SK-N-DZ (cell line): ENCODE measurements around the gene TIMM44.
"Not testable (repeated sequence)": the region's sequence is repeated elsewhere in the genome, so short reads cannot be mapped to it uniquely, and the experiment has no call there.

Experiments
- DNase-seq: peaks from one replicate; pipeline ENCODE4 v3.0.0-alpha.2; 2015; ENCODE audit warnings: low spot score

TIMM44 gene

DNA sequence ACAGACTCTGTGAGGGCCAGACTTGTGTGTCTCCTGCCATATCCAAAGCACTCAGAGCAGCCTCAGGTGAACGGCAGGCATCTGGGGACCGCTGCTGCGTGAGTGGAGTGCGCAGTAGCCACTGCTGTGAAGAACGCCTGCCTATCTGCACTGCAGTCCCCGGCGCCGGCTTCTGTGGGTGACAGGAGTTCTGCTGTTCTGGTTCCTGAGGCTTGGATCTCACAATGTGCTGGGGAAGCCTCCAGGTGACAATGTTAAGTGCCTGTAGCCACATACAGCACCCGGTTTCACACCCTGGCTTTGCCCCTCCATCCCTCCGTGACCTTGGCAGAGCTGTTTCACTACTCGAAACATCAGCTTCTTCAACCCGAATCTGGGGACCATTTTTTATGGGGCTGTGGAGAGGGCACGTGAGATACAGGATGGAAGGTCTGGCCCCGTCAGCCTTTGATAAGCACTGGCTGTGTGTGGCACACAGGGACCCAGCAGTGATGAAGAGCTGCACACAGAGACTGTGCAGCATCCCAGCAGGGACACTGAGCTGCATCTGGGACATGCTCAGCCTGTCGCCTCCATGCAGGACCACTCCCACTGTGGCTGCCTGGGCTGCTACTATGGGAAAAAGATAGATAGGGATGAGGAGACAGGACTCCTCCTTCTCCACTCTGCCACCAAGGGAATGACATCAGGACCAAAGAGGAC, 33.7 kb upstream of the TIMM44 start:
- no peak for DNase-seq

DNA sequence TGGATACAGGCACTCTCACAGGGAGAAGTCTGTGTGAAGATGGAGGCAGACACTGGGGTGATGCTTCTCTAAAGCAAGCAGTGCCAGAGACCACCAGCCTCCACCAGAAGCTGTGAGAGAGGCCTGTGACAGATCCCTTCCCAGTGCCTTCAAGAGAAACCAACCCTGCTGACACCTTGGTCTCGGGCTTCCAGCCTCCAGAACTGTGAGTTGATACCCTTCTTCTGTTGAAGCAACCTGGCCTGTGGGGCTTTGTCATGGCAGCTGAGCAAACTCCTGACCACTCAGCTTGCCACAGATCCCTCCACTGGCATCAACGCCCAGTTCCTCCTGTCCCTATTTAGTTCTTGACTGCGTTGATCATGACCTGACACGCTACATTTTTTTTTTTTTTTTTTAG, 33.0 kb upstream of the TIMM44 start:
- no peak for DNase-seq

DNA sequence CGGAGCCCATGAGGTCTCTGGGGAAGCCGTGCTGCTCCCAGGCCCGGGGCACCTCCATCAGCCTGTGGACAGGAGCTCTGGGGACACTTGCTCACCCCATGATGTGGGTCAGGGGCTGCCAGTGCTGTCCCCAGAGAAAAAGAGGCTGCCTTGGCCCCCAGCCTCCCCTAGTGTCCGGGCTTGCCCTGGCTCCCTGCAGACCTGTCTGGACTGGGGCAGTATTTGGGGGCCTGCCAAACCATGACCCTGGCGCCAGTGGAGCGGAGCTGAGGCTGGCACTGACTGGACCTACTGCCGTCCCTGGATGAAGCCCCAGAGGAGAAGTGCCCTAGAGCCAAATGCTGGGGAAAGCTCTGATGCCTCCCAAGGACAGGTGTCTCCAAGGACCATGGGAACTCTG, 31.6 kb upstream of the TIMM44 start:
- DNase-seq = no peak

DNA sequence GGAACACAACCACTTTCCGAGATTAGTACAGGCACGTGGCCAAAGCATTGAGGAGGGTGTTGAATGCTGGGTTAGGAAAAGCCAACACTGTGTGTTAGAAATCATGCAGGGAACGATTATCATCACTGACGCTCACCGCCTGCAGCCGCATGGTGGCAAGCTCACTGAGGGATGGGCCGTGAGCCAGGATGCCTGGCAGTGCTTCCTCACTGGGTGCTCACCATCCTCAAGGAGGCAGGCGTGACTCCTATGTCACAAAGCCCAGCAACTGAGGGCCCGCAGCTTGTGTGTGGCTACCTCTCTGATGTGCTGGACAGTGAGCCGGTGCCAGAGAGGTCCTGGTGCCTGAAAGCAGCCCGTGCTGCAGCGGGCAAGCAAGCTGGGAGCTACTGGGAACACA, 30.4 kb upstream of the TIMM44 start:
- no peak for DNase-seq

DNA sequence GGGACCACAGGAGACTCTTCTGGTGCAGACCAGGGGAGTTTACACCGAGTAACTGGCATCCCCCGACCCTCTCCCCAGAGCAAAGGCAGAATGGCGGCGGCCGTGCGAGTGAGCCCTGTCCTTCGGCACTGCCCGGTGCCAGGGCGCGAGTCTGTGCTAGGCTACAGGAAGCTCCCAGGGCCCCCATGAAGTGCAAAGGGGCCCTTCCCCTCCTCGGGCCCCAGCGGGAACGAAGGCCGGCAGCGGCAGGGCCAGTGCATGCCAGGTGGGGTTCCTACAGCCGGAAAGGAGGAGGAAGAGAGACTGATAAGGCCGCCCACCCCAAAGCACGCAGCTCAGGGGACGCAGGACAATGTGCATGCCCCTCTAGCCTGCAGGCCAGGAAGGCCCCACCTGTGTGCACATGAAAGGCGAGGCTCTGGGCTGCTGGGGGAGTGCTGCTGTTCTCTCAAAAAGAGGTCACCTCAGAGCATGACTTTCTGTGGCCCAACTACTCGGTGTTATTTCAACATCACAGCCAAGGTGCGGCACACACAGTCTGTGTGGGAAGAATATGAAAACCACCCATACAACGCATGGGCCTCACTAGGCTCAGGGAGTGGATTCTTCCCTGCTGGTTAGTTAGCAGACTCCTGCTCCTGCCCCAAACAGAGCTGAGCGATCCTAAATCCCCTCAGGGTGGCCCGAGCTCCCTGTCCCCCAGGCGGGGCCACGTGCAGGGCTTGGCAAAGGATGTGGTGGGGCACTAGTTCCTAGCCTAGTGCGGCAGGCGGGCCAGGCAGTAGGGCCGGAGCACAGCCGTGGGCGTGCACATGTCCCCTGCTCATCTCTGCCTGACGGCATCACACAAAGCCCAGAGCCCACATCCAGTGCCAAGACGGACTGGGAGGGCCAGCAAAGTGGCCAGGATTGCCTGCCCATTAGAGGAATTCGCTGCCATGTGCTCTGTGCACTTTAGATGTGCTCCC, 28.4 kb upstream of the TIMM44 start:
- no peak for DNase-seq

DNA sequence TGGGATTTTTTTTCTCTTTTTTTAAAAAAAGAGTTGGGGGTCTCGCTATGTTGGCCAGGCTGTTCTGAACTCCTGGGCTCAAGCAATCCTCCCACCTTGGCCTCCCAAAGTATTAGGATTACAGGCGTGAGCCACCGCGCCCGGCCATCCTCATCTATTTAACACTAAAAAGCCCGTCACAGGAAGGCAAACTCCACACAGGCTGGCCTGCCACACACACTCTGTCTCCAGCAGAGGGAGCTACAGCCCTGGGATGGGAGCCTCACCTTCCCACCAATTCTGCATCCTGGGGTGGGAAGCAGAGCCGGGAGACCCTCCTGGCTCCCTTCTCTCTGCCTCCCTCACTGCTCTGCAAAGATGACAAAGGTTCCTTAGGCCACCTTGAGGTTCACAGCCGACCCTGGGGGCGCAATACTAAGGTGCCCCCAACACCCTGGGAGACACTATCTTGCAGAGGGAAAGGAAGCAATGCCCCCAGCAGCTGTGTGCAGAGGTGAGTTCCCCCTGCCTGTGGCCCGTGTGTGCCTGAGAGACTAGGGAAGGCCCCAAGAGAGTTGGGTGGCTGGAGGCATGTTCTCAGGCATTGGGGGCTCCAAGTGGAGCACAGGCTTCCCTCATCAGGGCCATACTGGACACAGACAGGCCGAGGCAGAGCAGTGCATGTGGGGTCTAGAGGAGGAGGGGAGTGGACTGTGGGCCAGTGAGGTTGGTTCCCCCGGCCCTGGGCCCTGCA, 27.4 kb upstream of the TIMM44 start:
- DNase-seq = peak; percentile 22

DNA sequence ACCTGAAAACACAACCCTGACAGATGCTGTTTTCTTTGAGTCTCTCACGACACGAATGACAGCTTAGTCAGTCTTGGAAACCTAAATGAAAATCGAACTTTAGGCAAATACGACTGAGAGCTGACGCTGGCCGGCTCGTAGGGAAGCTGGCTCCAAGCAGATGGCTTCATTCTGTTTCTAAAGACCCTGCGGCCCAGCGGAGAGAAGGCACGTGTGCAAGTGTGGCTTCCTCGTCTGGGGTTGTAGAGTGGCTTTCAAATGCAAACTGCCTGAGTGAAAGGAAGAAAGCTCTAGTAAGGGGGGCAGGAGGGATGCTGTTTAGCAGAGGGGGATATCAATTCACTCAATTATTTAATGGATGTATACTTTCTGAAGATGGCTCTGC, 26.1 kb upstream of the TIMM44 start:
- DNase-seq = no peak

DNA sequence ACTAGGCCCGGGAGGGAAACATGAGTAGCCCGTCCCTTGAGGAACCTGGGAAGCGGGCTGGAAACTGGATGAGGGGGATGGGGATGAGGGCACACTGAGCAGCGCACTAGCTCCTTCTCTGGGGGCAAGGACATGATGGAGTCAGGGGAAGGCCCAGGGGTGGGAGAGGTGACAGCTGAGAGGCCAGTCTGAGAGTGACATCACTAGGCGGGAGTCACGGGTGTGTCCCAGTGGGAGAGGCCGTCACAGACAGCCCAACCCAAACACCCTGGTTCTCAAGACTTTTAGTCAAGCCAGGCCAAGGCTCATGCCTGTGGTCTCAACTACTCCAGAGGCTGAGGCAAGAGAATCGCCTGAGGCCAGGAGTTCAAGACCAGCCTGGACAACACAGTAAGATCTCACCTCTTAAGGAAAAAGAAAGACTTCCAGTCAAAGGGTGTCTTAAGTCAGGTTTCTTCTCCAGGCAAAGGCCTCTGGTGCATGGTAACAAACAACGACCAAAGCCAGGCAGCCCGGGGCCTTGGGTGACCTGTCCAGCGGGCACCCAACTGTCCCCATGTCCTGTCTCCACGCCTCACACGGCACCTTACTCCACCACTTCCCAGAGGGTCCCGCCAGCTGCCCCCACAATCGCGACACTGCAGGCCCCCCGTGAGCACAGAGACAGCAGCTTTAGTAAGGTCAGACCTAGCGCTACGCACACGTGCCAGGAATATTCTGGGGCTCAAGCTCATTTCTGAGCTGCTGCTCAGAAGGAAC, 25.5 kb upstream of the TIMM44 start:
- no peak for DNase-seq

DNA sequence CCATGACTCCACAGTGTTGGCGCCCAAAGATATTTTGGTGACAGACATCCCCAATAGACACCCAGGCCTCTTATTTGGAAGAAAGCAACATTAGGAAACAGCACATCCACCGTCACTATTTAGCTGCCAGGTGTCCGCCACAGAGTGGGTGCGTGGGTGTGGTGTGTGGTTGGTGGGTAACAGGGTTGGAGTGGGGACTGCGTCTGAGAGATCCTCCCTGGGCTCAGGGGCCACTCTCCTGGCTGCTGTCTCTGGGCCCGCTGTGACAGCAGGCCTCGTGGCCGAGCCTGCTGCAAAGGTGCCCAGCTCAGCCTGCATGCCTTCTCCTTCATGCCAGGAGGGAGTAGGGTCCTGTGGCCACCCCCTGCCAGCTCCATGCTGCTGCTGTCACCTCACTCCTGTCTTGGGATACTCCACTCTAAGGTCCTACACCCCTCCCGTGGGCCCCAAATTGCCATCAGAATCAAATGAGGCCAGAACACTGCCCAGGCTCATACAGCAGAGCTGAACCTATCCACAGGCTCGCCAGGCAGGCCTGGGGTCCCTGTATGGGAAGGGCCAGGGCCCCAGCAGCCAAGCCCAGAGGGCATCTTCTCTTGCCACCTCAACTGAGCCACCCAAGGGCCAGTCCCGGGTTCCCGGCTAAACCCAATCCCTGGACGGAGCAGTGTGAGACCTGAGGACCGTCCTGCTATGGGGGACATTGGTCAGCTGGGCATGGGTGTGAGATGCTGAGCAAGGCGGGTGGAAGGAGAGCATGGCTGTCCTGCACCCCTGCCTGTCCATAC, 24.7 kb upstream of the TIMM44 start:
- no peak for DNase-seq

DNA sequence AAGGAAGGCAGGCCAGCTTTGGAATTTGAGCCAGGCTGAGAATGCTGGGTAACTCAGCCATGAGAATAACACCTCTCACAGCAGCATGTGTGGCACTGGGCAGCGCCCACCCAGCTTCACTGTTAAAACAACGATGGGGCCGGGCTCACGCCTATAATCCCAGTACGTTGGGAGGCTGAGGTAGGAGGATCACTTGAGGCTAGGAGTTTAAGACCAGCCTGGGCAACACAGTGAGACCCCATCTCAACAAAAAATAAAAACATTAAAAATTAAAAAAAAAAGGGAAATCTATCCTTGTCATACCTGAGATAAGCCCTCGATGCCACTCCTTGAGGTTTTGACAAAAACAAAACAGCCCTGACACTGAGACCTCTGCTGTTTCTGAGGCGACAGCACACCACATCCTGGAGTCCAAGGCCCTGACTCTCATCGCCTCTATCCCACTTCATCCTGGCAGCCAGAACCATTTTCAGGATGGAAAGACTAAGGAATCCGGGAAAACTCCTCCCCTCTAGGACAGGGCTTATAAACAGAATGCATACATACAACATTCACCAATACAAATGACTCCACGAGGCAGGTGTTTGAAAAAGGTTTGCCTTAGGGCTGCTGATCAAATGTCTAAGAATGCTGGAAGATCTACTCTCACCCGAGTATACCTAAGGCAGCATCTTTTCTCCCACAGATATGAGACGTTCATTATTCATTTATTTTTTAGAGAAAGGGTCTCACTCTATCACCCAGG, 22.6 kb upstream of the TIMM44 start:
- DNase-seq = no peak

DNA sequence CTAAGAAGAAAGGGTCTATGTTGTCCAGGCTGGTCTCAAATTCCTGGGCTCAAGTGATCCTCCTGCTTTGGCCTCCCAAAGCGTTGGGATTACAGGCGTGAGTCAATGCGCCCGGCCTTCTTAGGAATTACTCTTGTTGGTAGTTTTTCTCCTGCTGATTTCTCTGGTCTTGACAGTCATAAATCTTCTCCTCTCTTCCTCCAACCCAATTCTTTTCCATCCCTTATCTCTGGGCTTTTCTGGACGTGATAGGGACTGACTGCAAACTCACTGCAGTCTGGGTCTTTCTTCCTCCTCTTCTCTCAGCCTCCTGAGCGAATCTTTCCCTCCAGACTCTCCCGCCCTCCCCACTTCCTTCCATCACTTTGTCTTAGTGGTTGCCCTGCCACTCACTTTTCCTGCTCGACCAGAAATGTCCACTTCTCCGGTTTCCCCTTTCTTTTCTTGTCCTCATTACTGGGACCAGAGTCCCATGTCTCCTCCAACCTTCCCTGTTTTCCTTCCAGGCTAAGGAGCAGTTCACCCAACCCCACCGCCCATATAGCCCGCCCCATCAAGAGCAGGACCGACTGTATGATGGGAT, 21.9 kb upstream of the TIMM44 start:
- no peak for DNase-seq

DNA sequence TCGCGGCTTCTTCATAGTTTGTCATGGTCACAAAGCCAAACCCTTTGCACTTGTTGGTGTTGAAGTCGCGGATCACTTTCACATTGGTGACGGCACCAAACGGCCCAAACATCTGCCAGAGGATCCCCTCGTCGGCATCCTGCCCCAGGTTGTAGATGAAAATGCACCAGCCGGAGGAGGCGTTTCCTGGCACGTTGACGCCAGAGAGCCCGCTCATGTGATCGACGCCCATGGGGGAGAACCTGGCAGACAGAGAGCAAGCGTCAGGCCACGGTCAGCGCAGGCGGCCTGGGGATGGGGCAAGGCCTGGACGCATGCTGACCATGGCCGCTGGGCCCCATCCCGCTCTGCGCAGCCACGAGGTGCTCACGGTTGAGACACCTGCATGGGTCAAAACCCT, 20.1 kb upstream of the TIMM44 start:
- no peak for DNase-seq

DNA sequence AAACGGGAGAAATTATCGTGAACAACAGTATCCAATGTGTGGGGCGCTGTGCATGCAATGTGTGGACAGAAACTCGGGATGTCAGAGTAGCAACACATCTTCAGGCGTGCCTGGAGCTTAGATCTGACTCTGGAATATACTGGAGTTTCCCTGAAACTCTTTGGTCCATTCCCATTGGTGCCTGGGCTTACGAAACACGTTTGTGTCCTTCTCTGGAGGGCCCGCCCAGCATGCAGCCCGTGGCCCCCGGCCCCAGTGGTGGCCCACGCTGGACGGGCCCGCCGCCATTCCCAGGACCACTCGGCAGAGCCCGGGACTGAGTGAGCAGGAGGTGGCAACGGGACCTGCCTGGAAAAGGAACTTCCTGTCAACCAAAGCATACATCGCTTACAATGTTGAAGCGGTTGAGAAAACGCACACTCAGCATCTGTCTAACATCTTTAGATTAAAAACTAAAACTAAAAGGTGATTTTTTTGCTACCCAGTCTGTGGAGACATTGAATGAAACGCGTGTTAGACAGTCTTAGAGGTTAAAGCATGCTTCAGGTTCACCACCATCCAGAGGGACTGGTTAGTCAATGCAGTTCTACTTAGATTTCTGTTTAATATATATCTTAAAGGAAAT, 19.3 kb upstream of the TIMM44 start:
- no peak for DNase-seq

DNA sequence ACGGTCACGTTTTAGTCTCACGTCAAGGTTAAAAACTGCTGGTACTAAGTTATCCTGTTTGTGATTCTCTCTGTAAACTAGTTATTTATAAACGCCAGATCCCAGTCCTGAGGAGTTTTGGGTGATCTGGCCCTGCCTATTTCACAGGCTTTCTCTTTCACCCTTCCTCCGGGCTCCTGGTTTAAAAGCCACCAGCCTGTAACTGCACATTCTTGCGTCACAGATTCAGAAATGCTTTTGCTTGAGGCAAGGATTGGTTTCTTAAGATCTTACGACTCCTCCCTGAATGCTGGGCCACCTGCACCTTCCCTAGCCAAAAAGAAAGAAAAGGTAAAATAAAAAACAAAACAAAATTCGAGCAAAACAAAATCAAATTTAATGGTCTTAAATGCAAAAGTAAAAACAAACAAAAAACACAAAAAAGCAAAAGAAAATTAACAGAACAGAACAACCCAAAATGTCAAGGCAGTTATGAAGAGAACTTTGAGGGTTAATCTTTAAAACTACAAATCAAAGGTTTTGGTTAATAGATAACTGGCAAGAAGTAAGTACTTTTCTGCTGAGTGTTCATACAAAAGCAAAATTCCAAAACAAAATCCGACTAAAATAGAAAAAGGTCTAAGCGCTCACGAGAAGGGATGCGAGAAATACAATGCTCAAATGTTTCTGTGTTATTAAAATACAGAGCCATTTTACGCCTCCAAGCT, 18.6 kb upstream of the TIMM44 start:
- no peak for DNase-seq

DNA sequence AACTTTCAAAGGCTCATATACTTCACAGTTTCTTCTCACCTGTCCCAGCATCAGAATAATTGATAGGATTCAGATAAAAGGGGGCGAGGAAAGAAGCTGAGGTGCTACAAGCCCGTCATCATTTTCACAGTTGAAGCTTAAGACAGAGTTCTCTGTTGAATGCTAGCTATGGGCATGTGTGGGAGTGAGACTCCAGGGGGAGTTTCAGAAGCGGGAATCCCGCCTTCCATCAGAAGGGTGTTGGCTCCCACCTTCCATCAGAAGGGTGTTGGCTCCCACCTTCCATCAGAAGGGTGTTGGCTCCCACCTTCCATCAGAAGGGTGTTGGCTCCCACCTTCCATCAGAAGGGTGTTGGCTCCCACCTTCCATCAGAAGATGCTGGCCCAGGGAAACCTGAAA, 17.6 kb upstream of the TIMM44 start:
- DNase-seq = not testable (repeated sequence)

DNA sequence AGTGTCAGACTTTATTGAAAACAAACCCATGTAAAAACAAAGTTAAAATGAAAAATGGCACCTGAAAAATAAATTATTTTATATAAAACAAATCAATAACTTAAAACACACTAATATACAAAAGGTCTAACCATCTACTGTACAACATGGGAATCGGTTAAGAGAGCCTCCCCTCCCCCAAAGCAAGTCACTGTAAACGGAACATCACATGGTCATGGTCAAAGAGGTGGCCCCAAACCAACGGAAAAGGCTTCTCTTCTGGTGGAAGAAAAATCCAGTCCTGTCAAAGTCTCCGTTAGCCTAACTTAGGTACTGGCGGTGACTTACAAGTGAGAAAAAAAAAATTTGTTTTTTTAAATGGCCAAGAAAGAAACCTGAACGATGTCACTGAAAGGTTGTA, 15.7 kb upstream of the TIMM44 start:
- DNase-seq = no peak

DNA sequence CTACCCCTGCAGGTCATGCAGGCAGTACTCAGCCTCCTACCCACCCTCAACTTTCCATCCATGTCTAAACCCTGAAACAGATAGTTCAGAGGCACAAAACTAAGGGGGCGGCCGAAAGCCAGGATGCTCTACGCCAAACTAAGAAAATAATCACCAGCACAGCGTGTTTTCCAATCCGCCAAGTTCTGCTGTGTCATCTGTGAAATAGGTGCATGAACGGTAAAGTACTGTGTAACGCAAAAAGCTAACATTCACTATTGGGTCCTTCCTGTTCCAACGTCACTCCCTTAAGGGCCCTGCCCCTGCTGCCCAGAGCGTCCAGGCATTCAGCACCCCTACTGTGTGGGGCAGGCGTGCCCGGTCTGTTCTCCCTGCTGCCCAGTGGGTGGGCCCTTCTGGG, 12.2 kb upstream of the TIMM44 start:
- no peak for DNase-seq

DNA sequence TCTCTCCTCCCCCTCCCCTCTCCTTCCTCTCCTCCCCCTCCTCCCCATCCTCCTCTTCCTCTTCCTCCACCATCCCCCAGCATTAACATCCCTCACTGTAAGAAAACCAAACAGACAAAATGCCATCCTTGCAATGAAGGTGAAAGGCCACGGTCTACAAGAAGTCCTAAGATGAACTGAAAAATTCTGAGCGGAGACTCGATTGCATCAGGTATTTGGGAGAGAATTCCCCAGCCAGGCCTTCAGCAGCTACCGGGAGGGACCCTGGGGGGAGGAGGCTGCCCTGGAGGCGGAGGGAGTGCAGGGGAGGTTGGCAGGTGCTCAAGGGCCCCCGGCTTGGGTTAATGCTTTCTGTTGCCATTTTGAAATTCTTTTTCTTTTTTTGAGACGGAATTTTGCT, 10.1 kb upstream of the TIMM44 start:
- DNase-seq = no peak

DNA sequence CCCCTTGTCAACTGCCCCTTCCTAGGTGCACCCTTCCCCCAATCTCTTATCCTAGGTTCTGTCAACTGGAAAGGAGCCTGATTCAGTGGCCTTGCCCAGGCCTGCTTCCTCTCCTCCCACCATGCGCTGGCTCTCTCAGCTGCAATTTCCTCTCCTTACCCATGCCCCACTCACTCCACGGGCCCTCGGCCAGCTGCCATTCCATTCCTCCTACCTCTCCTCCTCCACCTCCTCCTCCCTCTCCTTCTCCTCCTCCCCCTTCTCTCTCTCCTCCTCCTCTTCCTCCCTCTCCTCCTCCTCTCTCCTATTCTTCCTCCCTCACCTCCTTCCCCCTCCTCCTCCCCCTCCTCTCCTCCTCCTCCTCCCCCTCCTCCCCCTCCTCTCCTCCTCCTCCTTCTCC, 9.6 kb upstream of the TIMM44 start:
- DNase-seq = no peak
